ENCODE measurements around the gene CTSO.

CTSO gene

GRCh38 chr4:155953151-155954117, at the start of gene CTSO:
Gene CTSO, minus strand, starts transcription at chr4:155953866. Its CDS starts 19 bp downstream, at chr4:155953847.
- DNase-seq (ENCODE audit: low spot score), result peak; percentile 35

- no peak for DNase-seq (ENCODE audit: low spot score)
Measured at GRCh38 chr4:156000491-156000890, 46.8 kb upstream of the CTSO start.

GRCh38 chr4:155999725-156000124, 46.1 kb upstream of the CTSO start:
- DNase-seq (ENCODE audit: low spot score), result no peak

DNA sequence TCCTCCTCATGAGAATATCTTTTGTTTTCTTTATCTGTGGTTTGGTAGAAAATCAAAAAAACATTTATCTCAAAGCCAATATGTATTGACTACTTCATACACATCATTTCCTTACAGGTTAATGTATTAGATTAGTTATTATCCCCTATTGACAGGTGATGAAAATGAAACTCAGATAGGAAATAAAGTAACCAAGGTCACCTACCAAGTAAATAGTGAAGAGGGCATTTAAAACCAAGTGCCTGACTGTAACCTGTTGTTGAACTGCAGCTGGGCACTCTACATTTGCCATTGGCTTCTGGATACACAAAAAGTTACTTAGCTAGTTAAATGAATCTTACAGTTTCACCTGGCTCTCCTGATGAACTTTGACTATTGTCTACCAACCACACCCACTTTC, 41.4 kb upstream of the CTSO start:
- no peak for DNase-seq (ENCODE audit: low spot score)

- DNase-seq (ENCODE audit: low spot score), result no peak
Measured at GRCh38 chr4:155984106-155984797, 30.6 kb upstream of the CTSO start.

GRCh38 chr4:155982736-155983385, 29.2 kb upstream of the CTSO start:
- no peak for DNase-seq (ENCODE audit: low spot score)

DNA sequence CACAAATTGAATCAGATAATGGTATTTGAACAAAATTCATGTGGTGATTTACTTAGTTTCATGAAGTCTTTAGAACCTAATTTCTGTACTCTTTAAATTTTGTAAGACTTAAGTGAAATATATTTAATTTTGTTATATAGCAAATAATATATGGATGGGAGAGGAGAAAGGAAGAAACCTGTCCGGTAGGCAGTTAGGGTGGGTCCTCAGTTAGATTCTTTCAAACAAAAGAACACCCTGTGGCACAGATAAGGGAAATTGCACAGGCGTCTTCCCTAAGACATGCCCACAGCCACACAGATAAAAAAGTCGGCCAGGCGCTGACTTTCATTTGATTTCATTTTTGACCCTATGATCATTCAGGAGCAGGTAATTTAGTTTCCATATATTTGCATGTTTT, 25.1 kb upstream of the CTSO start:
- no peak for DNase-seq (ENCODE audit: low spot score)

GRCh38 chr4:155975511-155975910, 21.8 kb upstream of the CTSO start:
- DNase-seq (ENCODE audit: low spot score), result no peak

DNA sequence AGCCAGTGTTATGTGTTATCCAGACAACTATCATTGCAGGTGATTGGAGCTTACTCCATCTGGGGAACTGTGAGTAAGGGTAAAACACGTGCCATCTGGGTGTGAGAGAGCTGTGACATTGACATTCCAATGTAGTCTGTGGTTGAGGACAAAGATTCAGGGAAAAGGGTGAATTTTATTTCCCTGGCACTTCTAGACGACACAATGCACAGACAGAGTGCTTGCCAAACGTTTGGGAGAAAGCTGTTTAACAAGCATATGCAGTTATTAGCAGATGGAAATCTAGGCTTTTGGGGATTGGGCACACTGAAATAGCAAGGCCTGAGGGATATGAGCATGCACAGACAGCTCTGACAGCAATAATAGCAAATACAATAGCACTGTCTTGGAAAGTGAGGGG, 21.3 kb upstream of the CTSO start:
- DNase-seq (ENCODE audit: low spot score), result no peak

DNA sequence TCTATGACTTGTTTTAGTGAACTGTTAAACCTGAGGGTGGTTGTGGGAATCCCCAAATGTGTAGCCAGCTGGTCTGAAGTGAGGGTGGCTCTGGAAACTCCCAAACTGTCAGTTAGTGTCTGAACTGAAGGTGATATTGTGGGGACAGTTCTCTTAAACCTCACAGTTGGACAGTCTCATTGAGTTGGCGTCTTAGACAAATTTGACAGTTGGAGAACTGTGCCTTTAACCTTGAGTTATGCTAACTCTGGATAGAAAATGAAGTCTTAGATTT, 20.7 kb upstream of the CTSO start:
- no peak for DNase-seq (ENCODE audit: low spot score)

DNA sequence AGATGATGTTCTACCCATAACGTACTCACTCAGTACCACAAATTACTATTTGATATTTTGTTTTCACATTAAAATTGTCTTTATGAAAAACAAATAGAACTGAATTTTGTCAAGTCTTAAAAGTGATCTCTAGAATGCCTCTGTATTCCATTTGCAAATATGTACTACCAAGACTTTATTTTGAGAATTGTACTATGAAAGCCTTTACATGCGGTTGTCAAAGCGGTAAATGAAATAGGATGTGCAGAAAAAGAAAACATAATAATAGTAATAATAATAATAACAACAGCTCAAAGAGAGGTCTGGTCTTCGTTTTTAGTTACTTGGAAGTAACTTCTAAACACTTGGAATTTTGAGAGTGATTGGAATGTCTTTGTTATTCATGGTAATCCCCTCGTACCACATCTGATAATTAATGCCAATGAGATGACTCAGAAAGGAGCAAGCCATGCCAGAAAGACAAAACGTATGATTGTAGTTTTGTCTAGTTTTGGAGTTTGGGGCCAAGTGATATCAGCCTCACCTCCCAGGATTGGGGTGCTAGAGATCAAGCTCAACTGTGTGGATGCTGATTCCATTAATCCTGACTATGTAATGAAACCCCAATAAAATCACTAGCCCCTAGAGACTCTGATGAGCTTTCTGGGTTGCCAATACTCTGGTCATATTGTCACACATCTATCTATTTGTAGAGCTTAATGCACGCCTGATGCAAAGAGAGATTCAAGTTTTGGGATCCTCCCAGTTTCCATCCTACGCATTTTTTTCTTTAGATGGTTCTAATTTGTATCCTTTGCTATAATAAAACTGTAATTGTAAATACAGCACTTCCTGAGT, 20.2 kb upstream of the CTSO start:
- DNase-seq (ENCODE audit: low spot score), result no peak

DNA sequence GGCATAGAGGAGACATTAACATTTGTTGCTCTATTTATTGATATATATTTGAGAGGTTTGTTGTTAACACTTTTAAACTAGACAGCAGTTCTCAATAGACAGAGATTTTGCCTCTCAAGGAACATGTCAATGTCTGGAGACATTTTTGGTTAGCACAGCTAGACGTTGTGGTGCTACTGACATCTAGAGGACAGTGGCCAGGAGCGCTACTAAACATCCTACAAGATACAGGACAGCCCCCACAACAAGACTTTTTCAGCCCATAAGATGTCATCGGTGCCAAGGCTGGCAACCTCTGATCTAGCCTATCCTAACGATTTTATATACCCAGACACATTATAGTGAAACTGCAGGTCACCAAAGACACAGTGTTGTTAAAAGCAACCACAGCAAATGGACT, 18.4 kb upstream of the CTSO start:
- DNase-seq (ENCODE audit: low spot score), result peak; percentile 14

DNA sequence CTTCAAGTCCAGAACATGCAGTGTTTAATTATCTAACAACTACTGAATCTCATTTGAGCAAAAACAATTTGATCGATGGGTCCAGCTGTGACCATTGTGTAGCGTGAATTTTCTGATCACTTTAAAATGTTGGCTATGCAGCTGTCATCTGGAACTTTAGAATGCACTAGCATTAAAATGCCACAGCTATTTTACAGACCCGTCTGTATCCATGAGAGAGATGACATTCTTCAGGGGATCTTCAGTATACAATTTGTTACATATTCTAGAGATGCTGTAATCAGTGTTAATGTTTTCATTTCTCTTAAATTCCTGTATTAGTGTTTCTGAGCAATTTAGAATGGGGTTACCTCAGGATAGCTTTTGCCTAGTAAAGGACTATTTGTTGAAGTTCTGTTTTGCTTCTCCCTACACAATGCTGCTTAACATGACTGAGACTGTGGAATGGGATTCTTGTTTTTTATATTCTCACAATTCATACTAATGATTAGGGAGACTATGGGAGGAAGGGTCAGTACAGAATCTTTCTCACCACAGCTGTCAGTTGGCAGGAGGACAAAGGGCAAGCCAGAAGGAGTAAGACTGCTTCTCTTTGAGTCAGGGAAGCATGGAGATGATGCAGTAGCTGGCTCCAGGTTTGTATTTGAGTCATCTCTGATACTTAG, 13.2 kb upstream of the CTSO start:
- DNase-seq (ENCODE audit: low spot score), result no peak

DNA sequence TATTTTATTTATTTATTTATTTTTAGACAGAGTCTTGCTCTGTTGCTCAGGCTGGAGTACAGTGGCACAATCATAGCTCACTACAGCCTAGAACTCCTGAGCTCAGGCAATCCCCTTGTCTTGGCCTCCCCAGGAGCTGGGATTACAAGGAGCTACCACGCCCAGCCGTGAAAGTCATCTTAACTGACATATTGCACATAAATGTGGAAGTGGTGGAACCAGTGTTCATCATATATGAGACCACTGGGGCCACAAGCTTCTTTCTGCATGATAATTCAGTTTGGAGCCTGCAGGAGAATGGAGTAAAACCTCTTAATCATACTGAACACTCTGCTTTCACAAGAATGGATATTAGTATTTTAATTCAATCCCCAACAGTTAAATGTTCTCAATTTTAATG, 12.5 kb upstream of the CTSO start:
- DNase-seq (ENCODE audit: low spot score), result no peak

GRCh38 chr4:155964016-155964891, 10.6 kb upstream of the CTSO start:
- no peak for DNase-seq (ENCODE audit: low spot score)

GRCh38 chr4:155962767-155963166, 9.1 kb upstream of the CTSO start:
- DNase-seq (ENCODE audit: low spot score), result no peak

- no peak for DNase-seq (ENCODE audit: low spot score)
Measured at GRCh38 chr4:155961575-155961974, 7.9 kb upstream of the CTSO start.

DNA sequence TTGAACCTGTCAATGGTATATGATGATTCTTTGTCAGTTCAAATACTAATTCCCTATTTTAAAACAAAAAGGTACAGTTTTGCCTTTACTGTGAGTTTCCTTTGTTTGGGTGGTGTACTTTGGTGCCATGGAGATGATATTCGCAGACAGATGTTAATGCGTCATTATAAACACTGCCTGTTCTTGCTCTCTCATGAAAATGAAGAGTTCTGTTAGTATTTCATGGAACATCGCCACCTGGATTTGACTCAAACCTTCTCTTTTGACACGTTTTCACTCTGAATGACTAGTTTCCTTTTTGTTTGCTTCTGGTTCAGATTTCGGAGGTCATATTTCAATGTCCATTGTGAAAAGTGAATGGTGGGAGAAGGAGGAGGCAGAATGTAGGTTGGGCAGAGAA, 6.9 kb upstream of the CTSO start:
- no peak for DNase-seq (ENCODE audit: low spot score)

- no peak for DNase-seq (ENCODE audit: low spot score)
Measured at GRCh38 chr4:155959417-155959816, 5.8 kb upstream of the CTSO start.

GRCh38 chr4:155956461-155956860, 2.8 kb upstream of the CTSO start:
- no peak for DNase-seq (ENCODE audit: low spot score)

GRCh38 chr4:155954939-155955338, 1.3 kb upstream of the CTSO start:
- no peak for DNase-seq (ENCODE audit: low spot score)

All from NAMALWA (cell line).